ENCODE data around the gene RSPH1. TPM values are rescaled to one million over a fixed set of nuclear protein-coding genes. Genes with fewer than 3 reads are reported as not detected.
"Not testable (repeated sequence)": the region's sequence is repeated elsewhere in the genome, so short reads cannot be mapped to it uniquely, and the experiment has no call there.

The RSPH1 gene
- total RNA-seq, 4 donors from 2014 or later: 0.50 to 0.78 (median 0.57) TPM; not detected in 1

- intact Hi-C loops (cut with DNase I): no loop called here
- no peak for DNase-seq (ENCODE audit: extremely low spot score)
- Histone ChIP-seq H3K27ac (replicated peaks in 1 of 4) (no peak overlapping the region), H3K27me3 (peaks cover 0 to 26% (median 0%) of the 10 kb centered on the region in 4 donors), H3K36me3 (no peaks in the 10 kb centered on the region), H3K4me3 (no peak overlapping the region), H3K4me1 (peaks cover 0 to 6% (median 0%) of the 10 kb centered on the region in 4 donors), H3K9me3 (no peaks in the 10 kb centered on the region)
- WGBS: 85% methylated on average over 9 of the region's 9 CpGs
- no peak for TF ChIP-seq CTCF (IDR thresholded peaks at IDR 0.05)
- no peak for TF ChIP-seq POLR2AphosphoS5 (IDR thresholded peaks at IDR 0.05)
- no peak for TF ChIP-seq EP300 (IDR thresholded peaks at IDR 0.05)
- TF ChIP-seq POLR2A (IDR thresholded peaks at IDR 0.05; ENCODE audit: low read depth): no peak
Observed at GRCh38 chr21:42473498-42474042, 22.5 kb downstream of the RSPH1 start.

- 57% methylated on average over 7 of the region's 7 CpGs for WGBS
- no peak overlapping the region for H3K4me3 ChIP-seq
- DNase-seq (ENCODE audit: extremely low spot score): no peak
- peaks cover 0 to 26% (median 0%) of the 10 kb centered on the region in 4 donors for H3K27me3 ChIP-seq
- no peaks in the 10 kb centered on the region for H3K9me3 ChIP-seq
- intact Hi-C loops (cut with DNase I): no loop called here
- TF ChIP-seq POLR2AphosphoS5 (IDR thresholded peaks at IDR 0.05) (no peak), EP300 (IDR thresholded peaks at IDR 0.05) (no peak), POLR2A (IDR thresholded peaks at IDR 0.05; ENCODE audit: low read depth) (no peak), CTCF (IDR thresholded peaks at IDR 0.05) (no peak)
- no peak overlapping the region for H3K27ac ChIP-seq (replicated peaks in 1 of 4)
- H3K36me3 ChIP-seq: no peaks in the 10 kb centered on the region
- peaks cover 0 to 8% (median 2%) of the 10 kb centered on the region in 4 donors for H3K4me1 ChIP-seq
Observed at GRCh38 chr21:42472521-42472920, 23.5 kb downstream of the RSPH1 start.

- Histone ChIP-seq H3K27ac (replicated peaks in 1 of 4) (no peak overlapping the region), H3K9me3 (no peaks in the 10 kb centered on the region), H3K4me3 (no peak overlapping the region), H3K4me1 (peaks cover 4 to 15% (median 7%) of the 10 kb centered on the region in 4 donors), H3K36me3 (no peaks in the 10 kb centered on the region), H3K27me3 (peaks cover 0 to 26% (median 0%) of the 10 kb centered on the region in 4 donors)
- TF ChIP-seq CTCF (IDR thresholded peaks at IDR 0.05) (no peak), POLR2AphosphoS5 (IDR thresholded peaks at IDR 0.05) (no peak), EP300 (IDR thresholded peaks at IDR 0.05) (no peak), POLR2A (IDR thresholded peaks at IDR 0.05; ENCODE audit: low read depth) (no peak)
- 94% methylated on average over 11 of the region's 13 CpGs for WGBS
- intact Hi-C loops (cut with DNase I): no loop called here
- DNase-seq (ENCODE audit: extremely low spot score): no peak
Observed at GRCh38 chr21:42471716-42472330, 24.2 kb downstream of the RSPH1 start.

- no peaks in the 10 kb centered on the region for H3K36me3 ChIP-seq
- no peak overlapping the region for H3K4me3 ChIP-seq
- H3K27ac ChIP-seq (replicated peaks in 1 of 4): no peak overlapping the region
- peaks cover 0 to 20% (median 0%) of the 10 kb centered on the region in 4 donors for H3K27me3 ChIP-seq
- no peaks in the 10 kb centered on the region for H3K9me3 ChIP-seq
- H3K4me1 ChIP-seq: peaks cover 4 to 18% (median 8%) of the 10 kb centered on the region in 4 donors
- intact Hi-C loops (cut with DNase I): no loop called here
- DNase-seq (ENCODE audit: extremely low spot score): no peak
- TF ChIP-seq EP300 (IDR thresholded peaks at IDR 0.05) (no peak), CTCF (IDR thresholded peaks at IDR 0.05) (no peak), POLR2AphosphoS5 (IDR thresholded peaks at IDR 0.05) (no peak), POLR2A (IDR thresholded peaks at IDR 0.05; ENCODE audit: low read depth) (no peak)
- 85% methylated on average over 9 of the region's 9 CpGs for WGBS
Observed at GRCh38 chr21:42471206-42471605, 24.8 kb downstream of the RSPH1 start.

- not testable (repeated sequence) for DNase-seq (ENCODE audit: extremely low spot score); H3K27ac ChIP-seq (replicated peaks in 1 of 4); H3K36me3 ChIP-seq; H3K9me3 ChIP-seq; H3K4me3 ChIP-seq
- intact Hi-C loops (cut with DNase I): loop anchor here (5.0 kb wide), 1 partner anchor 68 kb away; no protein-coding TSS in a partner anchor
- 87% methylated on average over 4 of the region's 4 CpGs for WGBS
- Histone ChIP-seq H3K27me3 (peaks cover 0 to 12% (median 0%) of the 10 kb centered on the region in 4 donors), H3K4me1 (peaks cover 4 to 18% (median 8%) of the 10 kb centered on the region in 4 donors)
Observed at GRCh38 chr21:42469726-42470125, 26.3 kb downstream of the RSPH1 start.
